GM15510 (cell line): ENCODE results near the gene IL22RA1.

ENCODE experiments used
- POLR2A ChIP-seq: IDR thresholded peaks from 3 replicates; pipeline ENCODE4 v1.6.1; 2011; ENCODE audit warnings: borderline replicate concordance; ENCODE audit not compliant: insufficient read length; ENCODE audit errors: extremely low read depth

IL22RA1 gene

GRCh38 chr1:24118410-24119242 is 24.3 kb downstream of the IL22RA1 start:
- TF ChIP-seq POLR2A, result no peak

GRCh38 chr1:24117722-24118409 is 25.1 kb downstream of the IL22RA1 start:
- TF ChIP-seq POLR2A, result no peak

- TF ChIP-seq POLR2A, result no peak
These were observed 25.8 kb downstream of the IL22RA1 start for GRCh38 chr1:24117132-24117531.

- no peak for TF ChIP-seq POLR2A
These were observed 28.2 kb downstream of the IL22RA1 start for GRCh38 chr1:24114753-24115152.

GRCh38 chr1:24113641-24114033 is 29.3 kb downstream of the IL22RA1 start:
- no peak for TF ChIP-seq POLR2A

GRCh38 chr1:24111996-24112779 is 30.8 kb downstream of the IL22RA1 start, which contains the start of gene MYOM3:
Gene MYOM3 (minus strand): TSS chr1:24112135. CDS start chr1:24108636, 3,499 bp downstream.
- no peak for TF ChIP-seq POLR2A

- no peak for TF ChIP-seq POLR2A
These were observed 31.5 kb downstream of the IL22RA1 start for GRCh38 chr1:24111262-24111995.

GRCh38 chr1:24110642-24111261 is 32.2 kb downstream of the IL22RA1 start:
- TF ChIP-seq POLR2A, result no peak

- TF ChIP-seq POLR2A, result no peak
These were observed 33.1 kb downstream of the IL22RA1 start for GRCh38 chr1:24109686-24110475.

- no peak for TF ChIP-seq POLR2A
These were observed 33.8 kb downstream of the IL22RA1 start for GRCh38 chr1:24109166-24109483.

- TF ChIP-seq POLR2A, result no peak
These were observed 34.4 kb downstream of the IL22RA1 start for GRCh38 chr1:24108334-24109165.

- no peak for TF ChIP-seq POLR2A
These were observed 35.3 kb downstream of the IL22RA1 start for GRCh38 chr1:24107462-24108138.

- TF ChIP-seq POLR2A, result no peak
These were observed 37.4 kb downstream of the IL22RA1 start for GRCh38 chr1:24105368-24106160.
